ENCODE measurements around the gene SPP2.

DNA sequence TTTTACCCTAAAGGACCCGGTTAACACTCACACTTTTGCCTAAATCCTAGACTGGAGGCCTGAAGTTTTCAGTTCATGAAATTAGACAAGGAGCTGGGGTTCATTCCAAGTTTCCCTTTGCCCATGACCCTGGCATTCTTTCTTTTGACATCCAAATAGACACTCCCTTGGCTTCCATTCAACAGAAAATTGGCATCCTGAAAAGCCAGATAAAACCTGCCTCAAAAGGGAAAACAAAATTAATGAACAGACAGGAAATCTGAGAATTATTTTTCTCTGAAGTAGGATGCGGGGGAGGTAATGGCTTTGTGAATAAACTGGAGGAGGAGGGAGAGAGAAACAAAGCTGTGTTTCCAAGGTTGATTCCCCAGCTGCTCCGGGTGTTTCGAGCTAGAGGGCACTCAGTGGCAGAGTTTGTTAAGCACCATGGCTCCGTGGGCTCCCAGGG lies 41.0 kb downstream of the SPP2 start:
- TF ChIP-seq, protein P1, sequence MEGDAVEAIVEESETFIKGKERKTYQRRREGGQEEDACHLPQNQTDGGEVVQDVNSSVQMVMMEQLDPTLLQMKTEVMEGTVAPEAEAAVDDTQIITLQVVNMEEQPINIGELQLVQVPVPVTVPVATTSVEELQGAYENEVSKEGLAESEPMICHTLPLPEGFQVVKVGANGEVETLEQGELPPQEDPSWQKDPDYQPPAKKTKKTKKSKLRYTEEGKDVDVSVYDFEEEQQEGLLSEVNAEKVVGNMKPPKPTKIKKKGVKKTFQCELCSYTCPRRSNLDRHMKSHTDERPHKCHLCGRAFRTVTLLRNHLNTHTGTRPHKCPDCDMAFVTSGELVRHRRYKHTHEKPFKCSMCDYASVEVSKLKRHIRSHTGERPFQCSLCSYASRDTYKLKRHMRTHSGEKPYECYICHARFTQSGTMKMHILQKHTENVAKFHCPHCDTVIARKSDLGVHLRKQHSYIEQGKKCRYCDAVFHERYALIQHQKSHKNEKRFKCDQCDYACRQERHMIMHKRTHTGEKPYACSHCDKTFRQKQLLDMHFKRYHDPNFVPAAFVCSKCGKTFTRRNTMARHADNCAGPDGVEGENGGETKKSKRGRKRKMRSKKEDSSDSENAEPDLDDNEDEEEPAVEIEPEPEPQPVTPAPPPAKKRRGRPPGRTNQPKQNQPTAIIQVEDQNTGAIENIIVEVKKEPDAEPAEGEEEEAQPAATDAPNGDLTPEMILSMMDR (IDR thresholded peaks at IDR 0.05), result no peak
- no peak for TF ChIP-seq POLR2AphosphoS5 (IDR thresholded peaks at IDR 0.05; ENCODE audit: insufficient read depth in 1 of 2, low read depth in 1 of 2)

Data from vagina (tissue), 2 donors.